Activated naive CD4-positive, alpha-beta T cell treated with anti-CD3 and anti-CD28 coated beads, Interleukin-2, amount 50 U/mL, for 72 hours (primary cell): ENCODE results near the gene RABGAP1L. TPM values are rescaled to one million over a fixed set of nuclear protein-coding genes. Genes with fewer than 3 reads are reported as not detected.
A peak's percentile ranks its signal among the peaks of the same experiment; 100 is the strongest.

ENCODE experiments used
- ATAC-seq, 2 donors: fragments of 150-1000 bp; cut with Tn5 transposase; 2 replicates each; pipeline ENCODE4 v1.10.0; 2021; ENCODE audit warnings: mild to moderate bottlenecking in 2 of 2, moderate library complexity in 2 of 2
- DNase-seq, 2 donors: peaks; one replicate each; pipeline ENCODE4 v3.0.0; 2021 to 2022; ENCODE audit warnings: low spot score in 2 of 2
- H3K27ac Mint-ChIP-seq, 2 donors: one replicate each; pipeline ENCODE4 v1.8.0; 2022; ENCODE audit warnings: mild to moderate bottlenecking in 2 of 2, mixed read lengths in 2 of 2
- H3K36me3 Mint-ChIP-seq, 2 donors: one replicate each; pipeline ENCODE4 v1.8.0; 2022; ENCODE audit warnings: mixed read lengths in 2 of 2
- H3K9me3 Mint-ChIP-seq, 2 donors: one replicate each; pipeline ENCODE4 v1.8.0; 2022; ENCODE audit warnings: mixed read lengths in 2 of 2
- total RNA-seq, 2 donors: library from RNA; stranded (reverse); gene quantifications; one replicate each; pipeline ENCODE4 v1.2.3, GENCODE V29; 2022

RABGAP1L gene
- total RNA-seq, 2 donors from 2014 or later, result 24.0 to 26.8 TPM

DNA sequence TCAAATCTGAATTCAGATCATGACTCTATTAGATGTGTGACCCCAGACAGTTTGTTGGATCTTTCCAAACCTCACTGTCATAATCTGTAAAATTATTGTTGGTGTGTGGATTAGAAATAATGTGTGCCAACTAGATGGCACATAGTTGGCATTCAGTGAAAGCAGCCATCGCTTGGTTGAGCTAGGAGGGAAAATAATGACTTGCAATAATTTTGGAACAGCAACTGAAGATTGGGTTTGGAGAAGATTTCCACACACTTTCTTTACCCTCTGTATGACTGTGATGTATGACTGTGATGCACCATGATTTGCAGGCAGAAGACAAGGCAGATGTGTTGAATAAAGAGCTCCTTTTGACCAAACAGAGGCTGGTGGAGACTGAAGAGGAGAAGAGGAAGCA is 816.4 kb downstream of the RABGAP1L start:
- peaks cover 0 to 4% of the 10 kb centered on the region in 2 donors for H3K9me3 Mint-ChIP-seq
- ATAC-seq (no peak), DNase-seq (no peak)
- H3K27ac Mint-ChIP-seq, result peak overlapping the region in 1 of 2 donors; percentile 31
- peaks cover 12 to 28% of the 10 kb centered on the region in 2 donors for H3K36me3 Mint-ChIP-seq

DNA sequence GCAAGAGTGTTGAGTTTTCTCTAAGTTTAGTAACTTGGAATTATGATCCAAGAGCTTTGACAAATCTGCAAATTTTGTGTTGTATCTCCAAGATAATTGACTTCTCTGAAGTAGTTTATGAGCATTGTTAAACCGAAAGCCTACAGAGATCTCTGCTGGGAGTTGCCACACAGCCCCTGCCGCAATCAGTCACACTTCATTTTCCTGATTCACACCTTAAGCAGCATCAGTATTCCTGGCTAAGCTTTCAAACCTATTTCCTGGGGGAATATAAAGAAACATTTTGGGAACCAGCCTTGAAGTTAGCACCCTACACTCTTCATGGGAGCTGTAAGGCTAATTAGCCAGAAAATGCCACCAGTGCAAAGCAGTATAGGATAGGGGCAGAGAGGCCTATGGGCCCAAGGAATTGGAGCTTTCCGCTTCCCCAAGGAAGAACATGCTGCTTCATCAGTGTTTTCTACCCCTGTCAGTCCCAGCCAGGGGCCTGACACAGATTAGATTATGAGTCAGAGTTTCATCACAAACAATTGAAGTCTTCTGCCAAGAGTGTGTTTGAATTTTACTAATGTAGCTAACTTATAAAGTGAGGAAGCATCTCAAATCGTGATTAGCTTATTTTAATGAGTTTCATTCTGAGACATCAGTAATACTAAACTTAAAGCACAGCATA is 817.3 kb downstream of the RABGAP1L start:
- ATAC-seq (peak; percentile 73 to 94), DNase-seq (no peak)
- no peak overlapping the region for H3K27ac Mint-ChIP-seq
- peaks cover 12 to 28% of the 10 kb centered on the region in 2 donors for H3K36me3 Mint-ChIP-seq
- H3K9me3 Mint-ChIP-seq, result peaks cover 0 to 4% of the 10 kb centered on the region in 2 donors

DNA sequence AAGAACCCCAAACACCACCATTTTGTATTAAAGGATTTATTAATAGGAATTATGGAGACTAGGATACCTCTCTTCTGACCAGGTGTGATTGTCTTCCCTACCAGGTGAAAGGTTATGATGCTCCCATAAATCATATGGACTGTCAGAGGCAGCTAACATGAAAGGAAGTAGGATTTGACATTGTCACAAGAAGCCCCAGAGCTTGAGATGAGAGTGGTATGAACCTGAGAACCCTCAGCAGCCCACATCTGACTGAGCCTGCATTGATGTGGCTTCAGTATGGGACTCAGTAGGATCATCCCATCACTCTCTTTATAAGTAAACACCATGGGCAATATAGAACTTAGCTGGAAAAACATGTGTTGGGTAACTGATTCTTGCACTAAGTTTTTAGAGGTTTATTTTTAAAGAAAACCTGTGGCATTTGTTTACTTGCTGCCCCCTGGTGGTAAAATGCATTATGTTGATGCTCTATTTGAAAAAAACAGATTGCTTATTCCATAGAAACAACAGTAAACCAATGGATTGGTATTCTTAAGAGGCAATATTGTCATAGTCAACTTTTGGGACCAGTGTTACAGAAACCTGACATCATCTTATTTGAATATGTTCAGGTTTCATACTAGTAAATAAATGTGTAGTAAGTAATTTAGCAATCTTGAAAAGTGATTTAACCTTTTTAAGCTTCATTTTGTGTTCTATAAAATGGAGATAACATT is 823.8 kb downstream of the RABGAP1L start:
- peaks cover 0 to 4% of the 10 kb centered on the region in 2 donors for H3K9me3 Mint-ChIP-seq
- ATAC-seq, result peak; percentile 74 to 97
- peak in 1 of 2 donors; percentile 52 for DNase-seq
- H3K36me3 Mint-ChIP-seq, result peaks cover 13 to 14% of the 10 kb centered on the region in 2 donors
- H3K27ac Mint-ChIP-seq, result no peak overlapping the region

DNA sequence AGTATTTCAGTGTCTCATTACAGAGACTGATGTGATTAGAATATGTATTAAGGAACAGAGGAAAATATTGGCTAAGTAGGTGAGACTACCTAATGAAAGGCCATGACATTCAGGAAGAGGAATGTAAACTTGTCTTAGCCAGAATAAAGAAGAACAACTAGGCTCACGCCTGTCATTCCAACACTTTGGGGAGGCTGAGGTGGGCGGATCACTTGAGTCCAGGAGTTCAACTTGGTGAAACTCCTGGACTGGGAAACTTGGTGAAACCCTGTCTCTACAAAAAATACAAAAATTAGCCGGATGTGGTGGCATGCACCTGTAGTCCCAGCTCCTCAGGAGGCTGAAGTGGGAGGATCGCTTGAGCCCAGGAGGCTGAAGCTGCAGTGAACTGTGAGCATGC is 825.6 kb downstream of the RABGAP1L start:
- Mint-ChIP-seq H3K27ac (no peak overlapping the region), H3K36me3 (peaks cover 13 to 14% of the 10 kb centered on the region in 2 donors), H3K9me3 (peaks cover 0 to 4% of the 10 kb centered on the region in 2 donors)
- ATAC-seq, result no peak
- DNase-seq, result no peak

DNA sequence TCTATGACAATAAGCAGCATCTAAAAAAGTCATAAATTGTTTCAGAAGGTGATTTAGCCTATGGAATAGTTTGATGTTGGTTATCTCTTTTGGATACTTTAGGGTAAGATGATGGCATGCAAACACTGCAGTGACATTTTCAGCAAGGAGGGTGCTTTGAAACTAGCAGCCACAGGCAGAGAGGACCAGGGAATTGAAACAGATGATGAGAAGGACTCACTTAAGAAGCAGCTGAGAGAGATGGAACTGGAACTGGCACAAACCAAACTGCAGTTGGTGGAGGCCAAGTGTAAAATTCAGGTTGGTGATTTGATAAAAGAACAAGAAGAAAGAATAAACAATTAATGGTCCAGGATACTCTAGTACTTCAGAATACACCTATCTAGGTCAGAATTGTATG is 829.2 kb downstream of the RABGAP1L start:
- Mint-ChIP-seq H3K9me3 (no peaks in the 10 kb centered on the region), H3K36me3 (no peaks in the 10 kb centered on the region), H3K27ac (no peak overlapping the region)
- ATAC-seq (no peak), DNase-seq (no peak)

DNA sequence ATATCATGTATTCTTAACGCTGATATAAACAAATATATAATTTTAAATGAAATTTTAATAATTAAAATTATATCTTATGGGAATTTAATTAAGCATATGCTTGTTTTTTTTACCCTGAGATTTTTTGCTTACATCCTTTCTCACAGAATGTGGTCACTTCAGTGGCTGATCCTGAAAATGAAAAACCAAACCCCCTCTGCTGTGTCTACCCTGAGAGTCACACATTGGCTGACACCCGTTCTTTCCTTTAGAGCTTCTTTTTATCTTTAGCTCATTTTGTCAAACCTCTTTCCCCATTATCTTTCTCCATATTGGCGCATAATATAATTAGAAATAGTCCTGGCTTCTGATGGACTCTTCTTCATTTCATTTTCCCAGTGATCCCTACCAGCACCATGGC is 829.7 kb downstream of the RABGAP1L start:
- no peaks in the 10 kb centered on the region for H3K36me3 Mint-ChIP-seq
- ATAC-seq (no peak), DNase-seq (no peak)
- peak overlapping the region in 1 of 2 donors; percentile 92 for H3K27ac Mint-ChIP-seq
- H3K9me3 Mint-ChIP-seq, result no peaks in the 10 kb centered on the region

DNA sequence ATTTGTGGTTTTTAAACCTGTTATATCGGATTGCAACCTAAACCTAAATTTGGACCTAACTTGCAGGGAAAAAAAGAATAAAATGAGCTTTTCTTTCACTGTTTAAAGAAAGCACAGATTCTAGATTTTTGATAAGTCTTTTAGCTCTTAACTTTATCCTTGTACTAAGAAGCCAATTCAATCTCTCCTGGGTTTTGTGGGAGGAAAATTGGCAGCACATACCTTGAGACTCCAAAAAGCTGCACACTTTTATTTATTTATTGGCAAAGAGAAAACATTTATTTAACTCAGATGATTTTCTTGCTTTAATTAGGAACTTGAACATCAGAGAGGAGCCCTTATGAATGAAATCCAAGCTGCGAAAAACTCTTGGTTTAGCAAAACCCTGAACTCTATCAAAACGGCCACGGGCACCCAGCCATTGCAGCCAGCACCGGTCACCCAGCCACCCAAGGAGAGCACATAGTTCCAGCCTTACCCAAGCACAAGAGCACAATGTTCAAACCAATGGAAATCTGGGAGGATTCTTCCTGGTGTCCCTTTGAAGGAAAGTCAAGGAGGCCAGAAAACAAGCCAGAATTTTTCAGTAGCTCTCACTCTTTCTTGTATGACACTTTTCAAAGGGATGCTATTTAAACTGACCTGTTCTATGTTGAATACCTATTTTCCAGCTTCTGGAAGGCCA is 830.4 kb downstream of the RABGAP1L start:
- Mint-ChIP-seq H3K36me3 (no peaks in the 10 kb centered on the region), H3K9me3 (no peaks in the 10 kb centered on the region), H3K27ac (peak overlapping the region in 1 of 2 donors; percentile 92)
- DNase-seq (no peak), ATAC-seq (no peak)

DNA sequence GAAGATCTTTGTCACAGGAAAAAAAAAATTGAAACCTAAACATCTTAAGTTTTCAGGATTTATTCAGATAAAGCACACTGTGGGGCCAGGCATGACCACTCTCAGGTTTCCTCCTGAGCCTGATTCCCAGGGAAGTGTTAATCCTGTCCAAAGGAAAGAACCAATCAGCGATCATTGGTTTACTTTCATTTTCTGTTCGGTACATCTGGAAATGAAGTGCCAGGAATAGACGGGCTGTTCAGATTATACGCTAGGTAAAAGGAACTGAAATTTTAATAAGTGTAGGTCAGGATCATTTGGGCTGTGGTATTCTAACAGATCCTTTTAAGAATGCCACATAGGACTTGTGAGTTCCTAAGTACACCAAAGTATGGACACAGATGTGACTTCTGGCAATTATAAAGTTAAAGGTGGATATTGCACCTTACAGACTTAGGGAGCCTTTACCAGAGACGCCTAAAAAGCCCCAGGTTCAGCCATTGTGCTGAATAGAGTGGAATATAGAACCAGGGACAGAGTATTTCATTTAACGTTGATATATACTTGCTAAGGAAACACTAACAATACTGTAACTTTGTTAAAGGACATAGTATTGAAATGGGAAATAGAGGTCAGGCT is 831.2 kb downstream of the RABGAP1L start:
- Mint-ChIP-seq H3K9me3 (no peaks in the 10 kb centered on the region), H3K27ac (peak overlapping the region; percentile 84 to 92), H3K36me3 (no peaks in the 10 kb centered on the region)
- DNase-seq (no peak), ATAC-seq (peak; percentile 47 to 87)

DNA sequence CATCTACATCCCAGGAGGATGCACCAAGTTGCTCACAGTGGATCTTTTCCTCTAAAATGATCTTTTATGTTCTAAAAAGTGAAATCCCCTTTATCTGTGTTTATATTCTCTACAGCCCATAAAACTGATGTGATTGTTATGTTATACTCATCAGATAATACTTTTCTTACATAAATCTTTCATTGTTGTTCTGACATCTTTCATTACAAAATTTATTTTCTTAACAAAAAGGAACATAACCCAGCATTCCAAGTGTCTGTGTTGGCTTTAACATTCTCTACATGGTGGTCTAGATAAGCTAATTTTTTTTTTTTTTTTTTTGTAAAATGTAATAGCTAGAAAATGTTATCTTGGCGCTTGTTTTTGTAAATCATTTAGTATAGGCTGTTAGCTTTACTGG is 832.2 kb downstream of the RABGAP1L start:
- no peak overlapping the region for H3K27ac Mint-ChIP-seq
- no peak for DNase-seq
- no peaks in the 10 kb centered on the region for H3K36me3 Mint-ChIP-seq
- no peaks in the 10 kb centered on the region for H3K9me3 Mint-ChIP-seq
- ATAC-seq, result no peak

DNA sequence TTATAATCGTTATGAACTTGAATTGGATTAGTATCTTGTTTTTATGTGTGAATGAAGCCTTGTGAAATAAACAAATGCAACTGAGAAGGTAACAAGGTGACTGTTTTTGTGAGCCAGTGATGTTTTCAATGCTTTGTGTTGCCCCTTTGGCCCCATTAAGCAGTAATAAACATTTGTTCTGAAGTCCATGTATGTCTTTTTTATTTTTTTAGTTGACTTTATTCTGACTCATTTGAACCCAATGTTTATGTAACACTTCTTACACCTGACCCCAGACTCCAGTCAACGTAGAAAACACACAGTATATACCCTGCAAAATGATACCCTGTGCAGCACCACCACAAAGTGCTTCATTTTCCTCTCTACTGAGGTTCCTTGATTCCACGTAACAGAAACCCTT is 835.8 kb downstream of the RABGAP1L start:
- no peaks in the 10 kb centered on the region for H3K36me3 Mint-ChIP-seq
- DNase-seq, result no peak
- no peak overlapping the region for H3K27ac Mint-ChIP-seq

DNA sequence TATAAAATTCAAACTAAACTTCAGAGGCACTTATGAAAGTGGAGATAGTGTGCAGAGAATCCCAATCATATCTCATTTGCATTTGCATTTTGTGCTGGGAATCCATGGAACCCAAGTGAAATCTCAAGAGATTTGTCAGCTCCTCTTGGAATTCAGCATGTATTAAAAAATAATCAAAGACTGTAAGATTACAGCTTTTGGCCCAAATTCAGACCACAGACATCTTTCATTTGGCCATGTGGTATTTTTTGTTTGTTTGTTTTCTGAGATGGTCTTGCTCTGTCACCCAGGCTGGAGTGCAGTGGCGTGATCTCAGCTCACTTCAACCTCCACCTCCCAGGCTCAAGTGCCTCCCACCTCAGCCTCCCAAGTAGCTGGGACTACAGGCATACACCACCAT is 836.6 kb downstream of the RABGAP1L start:
- DNase-seq (no peak), ATAC-seq (no peak)
- H3K9me3 Mint-ChIP-seq, result no peaks in the 10 kb centered on the region
- H3K36me3 Mint-ChIP-seq, result peaks cover 6 to 7% of the 10 kb centered on the region in 2 donors
- H3K27ac Mint-ChIP-seq, result no peak overlapping the region

More for the DNA sequence above, 835.8 kb downstream of the RABGAP1L start:
- ATAC-seq, result no peak
- no peaks in the 10 kb centered on the region for H3K9me3 Mint-ChIP-seq

DNA sequence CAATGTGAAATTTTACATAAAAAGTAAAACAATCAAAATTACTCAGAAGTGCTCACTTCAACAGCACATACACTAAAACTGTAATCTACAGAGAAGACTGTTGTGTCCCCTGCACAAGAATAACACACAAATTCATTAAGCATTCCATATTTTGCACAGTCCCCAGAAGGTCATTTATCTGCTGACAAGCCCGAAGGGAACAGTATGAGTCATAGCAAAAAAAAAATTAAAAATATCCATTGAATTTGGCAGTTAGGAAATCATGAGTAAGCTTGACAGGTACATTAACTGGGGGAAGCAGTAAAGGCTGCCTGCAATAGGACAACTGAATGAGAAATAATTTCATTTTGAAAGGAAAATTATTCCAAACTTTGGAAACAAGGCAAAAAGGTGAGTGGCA is 837.2 kb downstream of the RABGAP1L start:
- Mint-ChIP-seq H3K27ac (peak overlapping the region in 1 of 2 donors; percentile 34), H3K9me3 (no peaks in the 10 kb centered on the region), H3K36me3 (peaks cover 12 to 13% of the 10 kb centered on the region in 2 donors)
- DNase-seq (no peak), ATAC-seq (no peak)

DNA sequence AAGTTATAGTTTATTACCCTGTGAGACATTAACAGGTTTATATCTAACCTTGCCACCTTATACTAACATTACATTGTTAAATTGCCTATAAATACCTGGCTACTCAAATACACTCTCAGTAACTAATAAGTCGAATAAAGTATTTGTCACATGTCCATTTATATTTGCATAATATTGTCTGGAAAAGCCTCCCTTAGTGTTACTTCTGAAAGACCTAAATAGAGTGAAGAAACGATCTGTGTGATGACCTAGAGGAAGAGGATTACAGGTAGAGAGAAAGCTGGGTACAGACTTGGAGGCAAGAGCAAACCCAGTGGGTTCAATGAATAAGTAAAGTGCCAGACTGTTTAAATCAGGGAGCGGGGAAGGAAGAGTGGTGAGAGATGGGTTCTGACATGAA is 837.7 kb downstream of the RABGAP1L start:
- no peak for DNase-seq
- H3K27ac Mint-ChIP-seq, result peak overlapping the region in 1 of 2 donors; percentile 27
- peaks cover 14 to 19% of the 10 kb centered on the region in 2 donors for H3K36me3 Mint-ChIP-seq
- ATAC-seq, result no peak
- H3K9me3 Mint-ChIP-seq, result no peaks in the 10 kb centered on the region

DNA sequence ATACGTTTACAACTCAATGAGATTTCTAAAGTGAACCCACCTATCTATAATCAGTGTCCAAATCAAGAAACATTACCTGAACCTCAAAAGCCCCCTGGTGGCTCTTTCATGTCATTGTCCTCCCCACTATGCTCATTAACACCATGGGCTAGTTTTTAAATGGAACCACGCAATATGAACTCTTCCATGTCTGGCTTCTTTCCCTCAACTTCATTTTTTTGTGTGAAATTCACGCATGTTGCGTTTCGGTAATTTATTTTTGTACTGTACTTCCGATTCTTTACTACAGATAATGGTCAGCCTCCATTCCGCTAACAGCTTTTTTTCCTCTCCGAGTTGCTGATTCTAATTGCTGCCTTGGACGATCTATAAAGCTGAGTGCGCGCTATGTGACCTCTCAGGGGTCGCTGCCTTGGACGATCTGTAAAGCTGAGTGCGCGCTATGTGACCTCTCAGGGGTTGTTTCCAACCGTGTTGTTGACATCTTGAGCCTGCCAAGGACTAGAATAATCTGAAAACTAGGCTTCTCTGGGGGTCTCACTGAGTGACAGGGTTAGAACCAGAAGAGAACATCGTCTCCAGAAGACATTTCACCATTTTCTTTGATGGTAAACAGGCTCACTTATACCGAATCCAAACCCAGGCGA is 839.4 kb downstream of the RABGAP1L start:
- peaks cover 14 to 28% of the 10 kb centered on the region in 2 donors for H3K36me3 Mint-ChIP-seq
- ATAC-seq, result no peak
- H3K9me3 Mint-ChIP-seq, result no peaks in the 10 kb centered on the region
- no peak overlapping the region for H3K27ac Mint-ChIP-seq
- peak in 1 of 2 donors; percentile 29 for DNase-seq

DNA sequence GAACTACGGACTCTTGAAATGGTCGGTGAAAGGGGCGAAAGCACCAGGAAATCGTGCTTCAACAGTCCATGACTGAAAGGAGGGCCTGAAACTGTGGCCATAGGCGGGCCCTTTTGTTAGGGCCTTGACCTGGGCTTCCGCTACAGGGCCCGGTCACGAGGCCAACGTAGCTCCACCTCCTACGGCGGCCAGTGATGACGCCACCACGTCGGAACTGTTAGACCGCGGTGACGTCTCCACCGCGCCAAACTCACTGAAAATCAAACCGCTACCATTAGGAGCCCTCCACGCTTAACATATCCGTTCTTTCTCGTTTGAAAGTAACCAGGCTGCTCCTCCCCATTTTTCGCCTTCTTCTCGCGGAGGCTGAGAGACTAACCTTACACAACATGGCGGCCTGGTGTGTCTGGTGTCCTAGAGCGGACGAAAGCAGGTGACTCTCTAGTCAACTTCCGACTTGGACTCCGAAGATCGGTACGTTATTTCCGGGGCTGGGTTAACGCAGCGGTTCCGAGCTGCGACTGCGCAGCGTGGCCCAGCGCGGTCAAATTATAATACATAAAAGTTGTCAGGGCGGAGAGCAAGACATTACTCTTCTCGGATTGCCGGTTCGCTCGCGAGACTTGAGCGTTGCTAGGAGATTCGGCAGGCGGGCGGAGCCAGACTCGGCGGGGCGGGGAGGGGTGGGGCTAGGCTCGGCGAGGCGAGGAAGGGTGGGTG is 840.1 kb downstream of the RABGAP1L start:
- ATAC-seq (peak; percentile 82 to 84), DNase-seq (peak; percentile 90 to 98)
- H3K36me3 Mint-ChIP-seq, result peaks cover 14 to 35% of the 10 kb centered on the region in 2 donors
- H3K9me3 Mint-ChIP-seq, result no peaks in the 10 kb centered on the region
- no peak overlapping the region for H3K27ac Mint-ChIP-seq
